Mucosa of gallbladder (tissue), 1 donor: Measurements from ENCODE around the gene TK1. TPM values are rescaled to one million over a fixed set of nuclear protein-coding genes. Genes with fewer than 3 reads are reported as not detected.

Source experiments
- DNase-seq: peaks from one replicate; pipeline ENCODE4 v3.0.0-alpha.2; 2020; ENCODE audit warnings: low spot score
- total RNA-seq: library from RNA; stranded (reverse); gene quantifications from one replicate; pipeline ENCODE4 v1.2.1, GENCODE V29; 2021
- donor health status: DM: no; HTN: no; CAD: no.

The TK1 gene
- total RNA-seq, 1 donor from 2014 or later = 4.6 TPM

GRCh38 chr17:78219396-78220150 is 32.7 kb upstream of the TK1 start:
- DNase-seq = no peak

DNA sequence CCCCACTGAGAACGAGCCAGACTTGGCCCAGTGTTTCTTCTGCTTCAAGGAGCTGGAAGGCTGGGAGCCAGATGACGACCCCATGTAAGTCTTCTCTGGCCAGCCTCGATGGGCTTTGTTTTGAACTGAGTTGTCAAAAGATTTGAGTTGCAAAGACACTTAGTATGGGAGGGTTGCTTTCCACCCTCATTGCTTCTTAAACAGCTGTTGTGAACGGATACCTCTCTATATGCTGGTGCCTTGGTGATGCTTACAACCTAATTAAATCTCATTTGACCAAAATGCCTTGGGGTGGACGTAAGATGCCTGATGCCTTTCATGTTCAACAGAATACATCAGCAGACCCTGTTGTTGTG is 27.8 kb upstream of the TK1 start:
- no peak for DNase-seq

DNA sequence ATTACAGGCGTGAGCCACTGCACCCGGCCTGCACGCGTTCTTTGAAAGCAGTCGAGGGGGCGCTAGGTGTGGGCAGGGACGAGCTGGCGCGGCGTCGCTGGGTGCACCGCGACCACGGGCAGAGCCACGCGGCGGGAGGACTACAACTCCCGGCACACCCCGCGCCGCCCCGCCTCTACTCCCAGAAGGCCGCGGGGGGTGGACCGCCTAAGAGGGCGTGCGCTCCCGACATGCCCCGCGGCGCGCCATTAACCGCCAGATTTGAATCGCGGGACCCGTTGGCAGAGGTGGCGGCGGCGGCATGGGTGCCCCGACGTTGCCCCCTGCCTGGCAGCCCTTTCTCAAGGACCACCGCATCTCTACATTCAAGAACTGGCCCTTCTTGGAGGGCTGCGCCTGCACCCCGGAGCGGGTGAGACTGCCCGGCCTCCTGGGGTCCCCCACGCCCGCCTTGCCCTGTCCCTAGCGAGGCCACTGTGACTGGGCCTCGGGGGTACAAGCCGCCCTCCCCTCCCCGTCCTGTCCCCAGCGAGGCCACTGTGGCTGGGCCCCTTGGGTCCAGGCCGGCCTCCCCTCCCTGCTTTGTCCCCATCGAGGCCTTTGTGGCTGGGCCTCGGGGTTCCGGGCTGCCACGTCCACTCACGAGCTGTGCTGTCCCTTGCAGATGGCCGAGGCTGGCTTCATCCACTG is 27.3 kb upstream of the TK1 start, which contains the start of gene BIRC5:
Gene BIRC5, plus strand, starts transcription at position 238 of the 690 bp plus-strand sequence. Its CDS starts 64 bp downstream, at position 302.
- peak; percentile 89 for DNase-seq

DNA sequence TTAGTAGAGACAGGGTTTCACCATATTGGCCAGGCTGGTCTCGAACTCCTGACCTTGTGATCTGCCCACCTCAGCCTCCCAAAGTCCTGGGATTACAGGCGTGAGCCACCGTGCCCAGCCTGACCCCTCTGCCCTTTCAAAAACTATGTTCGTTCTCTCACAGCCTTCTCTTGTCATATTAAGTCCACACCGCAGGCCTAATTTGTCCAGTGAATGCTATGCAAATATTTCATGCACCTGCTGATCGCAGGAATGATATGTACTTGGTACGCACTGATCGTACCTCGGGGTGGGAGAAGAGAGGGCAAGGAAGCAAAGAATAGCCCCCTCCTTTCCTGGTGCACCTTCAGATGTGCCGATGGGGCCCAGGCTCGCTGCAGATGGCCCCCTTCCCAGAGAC is 24.2 kb upstream of the TK1 start:
- DNase-seq = no peak

- no peak for DNase-seq
These were observed 23.3 kb upstream of the TK1 start for GRCh38 chr17:78210111-78210510.

DNA sequence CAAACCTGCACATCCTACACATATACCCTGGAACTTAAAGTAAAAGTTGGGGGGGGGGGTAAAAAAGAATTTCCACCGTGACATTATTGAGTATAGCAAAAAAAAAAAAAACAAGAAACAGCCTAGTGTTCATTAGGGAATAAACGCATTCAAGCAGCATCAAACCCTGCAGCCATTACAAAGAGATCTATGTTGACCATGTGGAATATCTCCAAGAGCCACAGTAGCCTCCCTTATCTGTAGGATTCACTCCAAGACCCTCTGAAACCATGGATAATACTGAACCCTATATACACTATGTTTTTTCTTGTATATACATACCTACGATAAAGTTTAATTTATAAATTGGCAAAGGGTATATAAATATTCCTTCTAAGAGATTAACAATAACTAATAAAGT is 21.6 kb upstream of the TK1 start:
- DNase-seq = no peak

DNA sequence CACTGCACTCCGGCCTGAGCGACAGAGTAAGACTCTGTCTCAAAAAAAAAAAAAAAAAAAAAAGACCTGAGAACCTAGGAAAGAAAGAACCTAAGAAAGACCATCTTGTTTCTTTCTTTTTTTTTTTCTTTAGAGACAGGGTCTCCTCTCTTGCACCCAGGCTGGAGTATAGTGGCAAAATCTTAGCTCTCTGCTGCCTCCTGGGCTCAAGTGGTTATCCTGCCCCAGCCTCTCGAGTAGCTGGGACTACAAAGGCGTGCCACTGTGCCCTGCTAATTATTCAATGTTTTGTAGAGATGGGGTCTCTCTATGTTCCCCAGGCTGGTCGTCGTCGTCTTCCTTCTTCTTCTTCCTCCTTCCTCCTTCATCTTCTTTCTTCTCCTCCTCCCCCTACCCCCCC is 19.4 kb upstream of the TK1 start:
- DNase-seq = no peak

GRCh38 chr17:78205124-78205775 is 18.4 kb upstream of the TK1 start:
- no peak for DNase-seq

GRCh38 chr17:78204387-78205123 is 17.7 kb upstream of the TK1 start:
- DNase-seq = no peak

DNA sequence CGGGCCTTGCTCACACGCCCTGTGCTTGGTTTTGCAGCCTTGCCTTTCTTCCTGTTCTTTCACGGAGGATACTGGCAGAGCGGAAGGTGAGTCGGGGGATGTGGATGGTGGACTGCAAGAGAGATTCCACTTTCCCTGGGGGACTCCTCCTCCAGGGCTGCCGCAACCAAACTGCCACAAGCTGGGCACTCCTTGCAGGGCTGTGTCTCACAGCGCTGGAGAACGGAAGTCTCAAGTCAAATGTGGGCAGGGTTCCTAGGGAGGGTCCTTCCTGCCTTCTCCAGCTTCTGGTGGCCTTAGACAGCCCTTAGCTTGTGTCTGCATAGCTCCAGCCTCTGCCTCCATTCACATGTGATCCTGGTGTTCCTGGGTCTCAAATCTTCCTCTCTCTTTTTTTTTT is 15.8 kb upstream of the TK1 start:
- no peak for DNase-seq

DNA sequence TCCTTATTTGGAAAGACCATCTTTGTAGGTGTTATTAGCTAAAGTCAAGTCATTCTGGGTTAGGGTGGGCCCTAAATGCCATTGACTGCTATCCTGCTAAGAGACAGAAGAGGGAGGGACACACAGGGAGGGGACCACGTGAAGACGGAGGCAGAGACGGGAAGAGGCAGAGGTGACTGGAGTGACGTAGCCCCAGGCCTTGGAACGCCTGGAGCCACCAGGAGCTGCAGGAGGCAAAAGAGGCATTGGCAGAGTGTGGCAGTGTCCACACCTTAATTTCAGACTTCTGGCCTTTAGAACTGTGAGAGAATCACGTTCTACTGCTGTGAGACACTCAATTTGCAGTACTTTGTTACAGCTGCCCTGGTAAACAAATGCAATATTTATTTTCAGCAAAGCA is 13.6 kb upstream of the TK1 start:
- DNase-seq = no peak

GRCh38 chr17:78197147-78197832 is 10.4 kb upstream of the TK1 start:
- no peak for DNase-seq

DNA sequence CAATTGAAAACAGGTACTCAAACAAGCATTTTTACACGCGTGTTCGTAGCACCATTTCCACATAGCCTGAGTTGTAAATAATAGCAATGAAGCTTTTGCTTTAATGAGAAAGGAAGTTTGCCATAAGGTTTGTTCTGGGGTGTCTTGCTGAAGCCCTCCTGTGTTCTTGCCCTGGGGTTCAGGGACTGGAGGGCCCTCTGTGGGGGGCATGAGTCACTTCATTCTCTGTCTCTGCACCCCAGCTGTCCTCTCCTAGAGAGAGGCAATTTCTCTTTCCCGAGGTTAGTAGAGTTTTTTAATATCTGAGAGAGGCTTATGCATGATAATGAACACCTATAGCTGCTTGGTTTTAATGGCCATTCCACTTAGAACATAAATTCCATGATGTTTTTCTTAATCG is 9.9 kb upstream of the TK1 start:
- no peak for DNase-seq

- DNase-seq = no peak
These were observed 716 bp downstream of the TK1 start for GRCh38 chr17:78185981-78186691.

GRCh38 chr17:78184868-78185267 is 2.0 kb downstream of the TK1 start:
- no peak for DNase-seq

DNA sequence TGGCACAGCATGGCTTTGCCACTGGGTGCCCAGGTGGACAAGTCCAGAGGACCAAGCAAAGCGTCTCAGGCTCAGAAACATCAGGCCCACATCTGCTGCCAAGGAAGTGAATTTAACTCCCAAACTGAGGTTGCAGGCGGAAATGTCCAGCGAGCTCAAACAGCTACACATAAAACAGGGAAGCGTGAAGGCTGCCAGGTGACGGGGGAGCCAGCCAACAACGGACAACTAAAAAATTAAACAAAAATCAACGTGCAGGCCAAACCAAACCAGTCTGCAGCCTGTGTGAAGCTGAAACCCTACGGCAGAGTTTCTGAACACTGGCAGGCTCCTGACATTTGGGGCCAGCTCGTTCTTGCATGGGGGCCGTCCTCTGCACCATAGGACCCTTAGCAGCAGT is 2.5 kb downstream of the TK1 start:
- no peak for DNase-seq

DNA sequence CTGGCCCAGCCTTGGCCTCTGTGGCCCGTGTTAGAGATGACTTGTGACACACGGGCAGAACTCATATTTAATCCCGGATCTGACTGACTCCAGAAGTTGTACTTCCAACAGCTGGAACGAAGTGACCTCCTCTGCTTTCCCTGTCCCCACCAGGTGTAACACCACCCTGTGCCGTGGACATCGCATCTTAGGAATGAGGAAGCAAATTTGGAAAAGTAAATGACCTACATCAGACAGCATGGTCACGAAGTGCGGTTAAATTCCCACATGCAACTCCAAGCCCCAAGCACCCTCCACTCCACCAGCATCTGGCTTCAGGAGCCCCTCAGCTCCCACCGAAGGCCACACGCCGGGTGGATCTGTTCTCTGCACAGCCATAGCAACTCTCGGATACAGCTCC is 2.9 kb downstream of the TK1 start:
- no peak for DNase-seq

- DNase-seq = no peak
These were observed 4.3 kb downstream of the TK1 start for GRCh38 chr17:78182504-78182903.

- DNase-seq = no peak
These were observed 6.3 kb downstream of the TK1 start for GRCh38 chr17:78180508-78180907.

- DNase-seq = no peak
These were observed 6.8 kb downstream of the TK1 start for GRCh38 chr17:78180083-78180482.

- peak; percentile 52 for DNase-seq
These were observed 7.5 kb downstream of the TK1 start for GRCh38 chr17:78179372-78179771.
